Measurements from ENCODE around the gene MCCC2. TPM values are rescaled to one million over a fixed set of nuclear protein-coding genes. Genes with fewer than 3 reads are reported as not detected.
"Not testable (repeated sequence)": the region's sequence is repeated elsewhere in the genome, so short reads cannot be mapped to it uniquely, and the experiment has no call there.

The MCCC2 gene
- total RNA-seq, 4 donors from 2014 or later = 17.7 to 24.2 (median 23.7) TPM

DNA sequence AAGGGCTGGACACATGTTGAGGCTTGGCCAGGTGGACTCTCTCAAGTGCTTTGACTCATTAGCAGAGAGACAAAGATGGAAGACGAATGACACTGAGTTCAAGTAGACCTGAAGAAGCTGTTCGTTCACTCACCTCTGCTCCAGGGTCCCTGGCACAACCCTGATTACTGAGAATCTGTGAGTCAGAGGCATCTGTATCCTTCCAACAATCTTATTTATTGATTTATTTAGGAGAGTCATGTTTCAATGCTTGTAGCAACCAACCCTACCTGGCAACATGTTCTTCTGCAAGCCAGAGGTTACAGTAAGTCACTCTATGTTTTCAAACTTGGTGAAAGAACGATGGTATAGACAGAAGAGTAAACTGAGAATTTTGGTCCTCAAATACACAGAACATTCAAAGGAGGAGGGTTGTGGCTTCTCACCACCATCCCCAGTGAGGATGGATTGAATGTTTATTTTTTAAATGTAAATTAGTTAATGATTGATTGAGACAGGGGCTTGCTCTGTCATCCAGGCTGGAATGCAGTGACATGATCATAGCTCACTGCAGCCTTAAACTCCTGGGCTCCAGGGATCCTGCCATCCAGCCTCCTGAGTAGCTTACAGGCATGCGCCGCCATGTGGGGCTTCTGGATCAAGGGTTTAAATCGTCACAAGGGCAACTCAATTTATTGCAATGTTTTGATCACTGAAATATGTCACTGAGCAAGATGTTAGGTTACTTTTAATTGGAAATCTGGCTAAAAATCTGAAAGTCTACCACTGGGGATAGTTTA, 76.2 kb downstream of the MCCC2 start:
- H3K9me3 ChIP-seq = no peaks in the 10 kb centered on the region
- no peaks in the 10 kb centered on the region for H3K4me1 ChIP-seq
- no peaks in the 10 kb centered on the region for H3K27me3 ChIP-seq
- H3K36me3 ChIP-seq = peaks cover 0 to 1% (median under 1%) of the 10 kb centered on the region in 4 donors
- no peak overlapping the region for H3K4me3 ChIP-seq
- intact Hi-C loops (cut with DNase I) = no loop called here
- H3K27ac ChIP-seq (replicated peaks in 1 of 4) = no peak overlapping the region
- DNase-seq (ENCODE audit: extremely low spot score) = no peak
- TF ChIP-seq POLR2AphosphoS5 (IDR thresholded peaks at IDR 0.05) = no peak
- TF ChIP-seq POLR2A (IDR thresholded peaks at IDR 0.05; ENCODE audit: low read depth) = no peak
- TF ChIP-seq, protein P1, sequence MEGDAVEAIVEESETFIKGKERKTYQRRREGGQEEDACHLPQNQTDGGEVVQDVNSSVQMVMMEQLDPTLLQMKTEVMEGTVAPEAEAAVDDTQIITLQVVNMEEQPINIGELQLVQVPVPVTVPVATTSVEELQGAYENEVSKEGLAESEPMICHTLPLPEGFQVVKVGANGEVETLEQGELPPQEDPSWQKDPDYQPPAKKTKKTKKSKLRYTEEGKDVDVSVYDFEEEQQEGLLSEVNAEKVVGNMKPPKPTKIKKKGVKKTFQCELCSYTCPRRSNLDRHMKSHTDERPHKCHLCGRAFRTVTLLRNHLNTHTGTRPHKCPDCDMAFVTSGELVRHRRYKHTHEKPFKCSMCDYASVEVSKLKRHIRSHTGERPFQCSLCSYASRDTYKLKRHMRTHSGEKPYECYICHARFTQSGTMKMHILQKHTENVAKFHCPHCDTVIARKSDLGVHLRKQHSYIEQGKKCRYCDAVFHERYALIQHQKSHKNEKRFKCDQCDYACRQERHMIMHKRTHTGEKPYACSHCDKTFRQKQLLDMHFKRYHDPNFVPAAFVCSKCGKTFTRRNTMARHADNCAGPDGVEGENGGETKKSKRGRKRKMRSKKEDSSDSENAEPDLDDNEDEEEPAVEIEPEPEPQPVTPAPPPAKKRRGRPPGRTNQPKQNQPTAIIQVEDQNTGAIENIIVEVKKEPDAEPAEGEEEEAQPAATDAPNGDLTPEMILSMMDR (IDR thresholded peaks at IDR 0.05) = no peak
- TF ChIP-seq EP300 (IDR thresholded peaks at IDR 0.05) = no peak
- WGBS = 66% methylated on average over 6 of the region's 6 CpGs

DNA sequence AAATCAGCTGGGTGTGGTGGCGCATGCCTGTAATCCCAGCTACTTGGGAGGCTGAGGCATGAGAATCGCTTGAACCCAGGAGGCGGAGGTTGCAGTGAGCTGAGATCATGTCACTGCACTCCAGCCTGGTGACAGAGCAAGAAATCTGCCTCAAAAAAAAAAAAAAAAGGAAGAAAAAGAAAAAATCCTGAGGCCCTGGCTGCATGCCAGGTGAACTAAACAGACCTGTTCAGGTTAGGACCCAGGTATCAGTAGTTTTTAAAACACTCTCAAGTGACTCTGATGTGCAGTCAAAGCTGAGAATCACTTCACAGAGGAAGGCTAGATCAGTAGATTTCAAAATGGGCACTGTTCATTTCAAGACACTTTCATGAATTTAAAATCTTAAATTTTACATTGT, 77.5 kb downstream of the MCCC2 start:
- H3K27ac ChIP-seq (replicated peaks in 1 of 4); H3K36me3 ChIP-seq; H3K4me1 ChIP-seq; H3K9me3 ChIP-seq; DNase-seq (ENCODE audit: extremely low spot score); intact Hi-C loops (cut with DNase I); H3K27me3 ChIP-seq; H3K4me3 ChIP-seq: not testable (repeated sequence)
- WGBS = 94% methylated on average over 3 of the region's 3 CpGs

DNA sequence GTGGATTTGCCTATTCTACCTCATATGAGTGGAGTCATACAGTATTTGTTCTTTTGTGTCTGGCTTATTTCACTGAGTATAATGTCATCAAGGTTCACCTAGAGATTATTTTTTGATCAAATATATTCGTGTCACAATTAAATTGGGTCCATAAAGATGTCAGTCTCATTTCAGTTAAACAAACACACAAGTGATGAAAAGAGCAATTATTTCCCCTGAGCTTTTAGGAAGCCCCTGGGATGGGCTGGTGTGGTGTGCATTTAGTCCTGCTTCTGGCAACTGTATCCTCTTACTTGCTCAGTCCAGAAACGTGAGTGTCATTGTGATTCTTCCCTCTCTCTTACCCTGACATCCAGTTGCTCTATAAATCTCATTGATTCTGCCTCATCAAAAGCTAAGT, 79.2 kb downstream of the MCCC2 start:
- Histone ChIP-seq H3K4me1 (no peaks in the 10 kb centered on the region), H3K36me3 (no peaks in the 10 kb centered on the region), H3K27me3 (no peaks in the 10 kb centered on the region), H3K9me3 (no peaks in the 10 kb centered on the region), H3K4me3 (no peak overlapping the region), H3K27ac (replicated peaks in 1 of 4) (no peak overlapping the region)
- no peak for DNase-seq (ENCODE audit: extremely low spot score)
- intact Hi-C loops (cut with DNase I) = no loop called here
- TF ChIP-seq POLR2AphosphoS5 (IDR thresholded peaks at IDR 0.05) (no peak), EP300 (IDR thresholded peaks at IDR 0.05) (no peak), POLR2A (IDR thresholded peaks at IDR 0.05; ENCODE audit: low read depth) (no peak)
- TF ChIP-seq, protein P1 (IDR thresholded peaks at IDR 0.05) = no peak
- 49% methylated on average over 2 of the region's 2 CpGs for WGBS

DNA sequence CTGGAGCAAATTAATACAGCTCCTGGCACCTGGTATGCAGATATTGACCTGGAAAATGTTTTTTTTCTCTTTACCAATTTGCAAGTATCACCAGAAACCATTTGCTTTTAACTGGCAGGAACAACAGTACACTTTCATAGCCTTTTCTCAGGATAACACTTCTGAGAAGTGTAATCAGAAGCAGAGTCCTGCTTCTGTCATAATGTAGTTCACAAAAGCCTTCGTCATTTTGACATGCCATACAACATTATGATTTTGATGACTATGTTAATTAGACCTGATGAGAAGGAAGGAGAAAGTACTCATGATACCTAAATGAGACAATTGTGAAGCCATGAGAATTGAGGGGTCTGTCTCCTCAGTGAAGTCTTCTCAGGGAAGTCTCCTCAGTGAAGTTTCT, 90.8 kb downstream of the MCCC2 start:
- H3K36me3 ChIP-seq = no peaks in the 10 kb centered on the region
- TF ChIP-seq, protein P1 (IDR thresholded peaks at IDR 0.05) = no peak
- no peak for TF ChIP-seq EP300 (IDR thresholded peaks at IDR 0.05)
- TF ChIP-seq POLR2A (IDR thresholded peaks at IDR 0.05; ENCODE audit: low read depth) = no peak
- TF ChIP-seq POLR2AphosphoS5 (IDR thresholded peaks at IDR 0.05) = no peak
- 71% methylated on average over 1 of the region's 1 CpG for WGBS
- H3K4me1 ChIP-seq = peaks cover 0 to 8% (median 0%) of the 10 kb centered on the region in 4 donors
- H3K9me3 ChIP-seq = no peaks in the 10 kb centered on the region
- intact Hi-C loops (cut with DNase I) = no loop called here
- H3K4me3 ChIP-seq = no peak overlapping the region
- no peaks in the 10 kb centered on the region for H3K27me3 ChIP-seq
- H3K27ac ChIP-seq (replicated peaks in 1 of 4) = no peak overlapping the region
- no peak for DNase-seq (ENCODE audit: extremely low spot score)

DNA sequence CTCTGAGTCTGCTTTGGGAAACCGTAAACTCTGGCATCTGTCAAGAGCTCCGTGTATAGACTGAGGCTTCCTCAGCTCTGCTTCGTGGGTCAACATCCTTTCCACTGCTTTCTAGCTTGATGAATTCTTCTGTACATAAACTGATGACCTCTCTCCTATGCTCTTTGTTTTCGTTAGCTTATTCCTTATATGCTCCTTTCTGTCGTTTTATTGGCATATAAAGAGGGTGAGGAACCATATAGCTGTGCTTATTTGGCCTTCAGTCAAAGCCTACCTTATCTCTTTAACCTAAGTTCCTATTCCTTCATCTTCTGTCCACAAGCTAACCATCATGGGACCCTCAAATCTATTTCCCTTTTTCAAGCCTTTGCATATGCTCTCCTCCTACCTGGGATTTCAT, 92.6 kb downstream of the MCCC2 start:
- intact Hi-C loops (cut with DNase I) = no loop called here
- H3K4me3 ChIP-seq = no peak overlapping the region
- TF ChIP-seq POLR2A (IDR thresholded peaks at IDR 0.05; ENCODE audit: low read depth) (no peak), EP300 (IDR thresholded peaks at IDR 0.05) (no peak), POLR2AphosphoS5 (IDR thresholded peaks at IDR 0.05) (no peak)
- WGBS = 79% methylated on average over 5 of the region's 5 CpGs
- no peaks in the 10 kb centered on the region for H3K36me3 ChIP-seq
- H3K9me3 ChIP-seq = no peaks in the 10 kb centered on the region
- H3K27ac ChIP-seq (replicated peaks in 1 of 4) = no peak overlapping the region
- DNase-seq (ENCODE audit: extremely low spot score) = no peak
- no peaks in the 10 kb centered on the region for H3K27me3 ChIP-seq
- peaks cover 0 to 8% (median 0%) of the 10 kb centered on the region in 4 donors for H3K4me1 ChIP-seq
